GM03348 (cell line): ENCODE measurements around the gene KLF17.

Experiments
- DNase-seq: peaks from one replicate; pipeline ENCODE4 v3.0.0; 2012; ENCODE audit warnings: low spot score

Gene KLF17

GRCh38 chr1:44118682-44119081 is at the start of gene KLF17:
Gene KLF17, plus strand, starts transcription at chr1:44118821. Its CDS starts 87 bp downstream, at chr1:44118908.
- no peak for DNase-seq

- no peak for DNase-seq
Observed at GRCh38 chr1:44071461-44071860, 47.2 kb upstream of the KLF17 start.

GRCh38 chr1:44072204-44072603 is 46.4 kb upstream of the KLF17 start:
- DNase-seq, result peak; percentile 79

- DNase-seq, result no peak
Observed at GRCh38 chr1:44072821-44073220, 45.8 kb upstream of the KLF17 start.

- no peak for DNase-seq
Observed at GRCh38 chr1:44073528-44073927, 45.1 kb upstream of the KLF17 start.

- no peak for DNase-seq
Observed at GRCh38 chr1:44074415-44074814, 44.2 kb upstream of the KLF17 start.

GRCh38 chr1:44076066-44076465 is 42.6 kb upstream of the KLF17 start:
- DNase-seq, result no peak

- no peak for DNase-seq
Observed at GRCh38 chr1:44077421-44077820, 41.2 kb upstream of the KLF17 start.

- DNase-seq, result no peak
Observed at GRCh38 chr1:44078104-44078503, 40.5 kb upstream of the KLF17 start.

- DNase-seq, result no peak
Observed at GRCh38 chr1:44079566-44079965, 39.1 kb upstream of the KLF17 start.

- peak; percentile 78 for DNase-seq
Observed at GRCh38 chr1:44084998-44085675, 33.5 kb upstream of the KLF17 start.

GRCh38 chr1:44086692-44087474 is 31.7 kb upstream of the KLF17 start:
- DNase-seq, result no peak

GRCh38 chr1:44089371-44090048 is 29.1 kb upstream of the KLF17 start:
- DNase-seq, result no peak

GRCh38 chr1:44090429-44091252 is 28.0 kb upstream of the KLF17 start:
- no peak for DNase-seq

GRCh38 chr1:44094047-44094446 is 24.6 kb upstream of the KLF17 start:
- no peak for DNase-seq

GRCh38 chr1:44100183-44100868 is 18.3 kb upstream of the KLF17 start:
- DNase-seq, result no peak

- DNase-seq, result no peak
Observed at GRCh38 chr1:44101328-44101727, 17.3 kb upstream of the KLF17 start.

- DNase-seq, result no peak
Observed at GRCh38 chr1:44103270-44104131, 15.1 kb upstream of the KLF17 start.

- DNase-seq, result no peak
Observed at GRCh38 chr1:44105810-44106209, 12.8 kb upstream of the KLF17 start.

GRCh38 chr1:44108241-44108640 is 10.4 kb upstream of the KLF17 start:
- peak; percentile 74 for DNase-seq

- no peak for DNase-seq
Observed at GRCh38 chr1:44108971-44109370, 9.7 kb upstream of the KLF17 start.
